ENCODE results near the gene ITM2C.

Gene ITM2C

DNA sequence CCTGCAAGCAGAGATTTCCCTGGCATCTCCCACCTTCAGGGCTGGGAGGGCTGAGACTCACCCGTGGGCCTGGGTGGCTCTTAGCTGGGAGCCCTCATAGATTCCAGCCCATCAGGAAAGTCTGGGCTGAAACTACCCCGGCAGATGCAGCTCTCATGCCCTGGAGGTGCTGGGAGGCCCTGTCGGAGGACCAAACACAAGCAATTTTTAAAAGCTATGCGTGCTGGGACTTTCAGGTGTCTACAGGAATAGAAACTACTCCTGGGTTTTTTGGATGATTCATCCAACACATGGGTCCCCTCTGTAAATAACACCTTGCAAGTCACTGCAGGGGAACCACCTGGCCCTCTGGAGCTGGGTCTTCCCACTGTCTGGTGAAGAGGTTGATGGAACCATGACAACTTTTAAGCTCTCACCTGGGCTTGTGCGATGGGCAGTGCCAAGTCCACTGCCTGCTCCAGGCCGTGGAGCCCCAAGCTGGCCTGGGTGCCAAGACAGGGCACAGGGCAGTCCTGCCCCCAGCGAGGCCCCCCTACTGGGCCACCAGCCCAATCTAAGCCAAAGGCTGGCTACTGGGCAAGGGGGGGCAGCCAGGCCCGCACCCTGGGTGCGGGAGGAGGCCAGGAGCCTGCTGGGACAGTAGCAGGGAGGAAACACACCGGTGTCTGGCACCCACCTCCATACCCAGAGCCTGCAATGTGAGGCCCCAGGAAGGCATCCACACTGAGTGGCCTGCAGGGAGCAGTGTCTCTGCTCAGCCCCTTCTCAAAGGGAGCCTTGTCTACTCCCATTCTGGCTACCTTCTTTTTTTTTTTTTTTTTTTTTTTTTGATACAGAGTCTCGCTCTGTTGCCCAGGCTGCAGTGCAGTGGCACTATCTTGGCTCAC is 61.4 kb downstream of the ITM2C start:
- H2BK5ac ChIP-seq (ENCODE audit: low read length) = no peak overlapping the region
- H2BK12ac ChIP-seq (ENCODE audit: low read length) = no peak overlapping the region
- DNase-seq (ENCODE audit: low spot score) = no peak

DNA sequence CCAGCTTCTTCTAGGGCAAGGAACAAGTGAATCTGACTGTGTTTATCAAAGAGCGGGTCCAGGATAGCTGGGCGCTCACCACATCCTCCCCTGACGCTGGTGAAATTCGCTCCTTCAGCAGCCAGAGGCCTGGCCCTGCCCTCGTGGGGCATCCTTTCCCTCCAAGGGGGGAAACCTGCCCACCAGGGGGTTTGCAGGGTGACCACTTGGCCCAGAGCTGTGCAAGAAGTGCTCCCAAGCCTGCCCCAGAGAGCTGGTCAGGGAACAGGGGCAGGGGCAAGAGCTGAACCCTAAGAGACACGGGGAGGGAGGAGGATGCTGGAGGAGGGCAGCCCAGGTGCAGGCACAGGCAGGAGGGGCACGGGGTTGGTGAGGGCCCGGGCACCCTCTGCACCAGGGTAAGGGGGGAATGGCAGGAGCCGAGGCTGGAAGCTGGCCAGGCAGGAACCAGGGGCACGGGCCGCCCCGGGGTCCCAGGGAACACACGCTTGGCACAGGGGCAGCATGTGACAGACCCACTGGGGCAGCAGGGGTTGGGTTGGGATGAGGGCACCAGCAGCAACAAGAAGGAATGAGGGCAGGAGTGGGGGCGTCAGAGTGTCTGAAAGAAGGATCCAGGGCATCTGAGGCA is 63.1 kb downstream of the ITM2C start:
- no peak overlapping the region for H3K4me2 ChIP-seq (ENCODE audit: insufficient read depth, low read length, poor library complexity, severe bottlenecking)
- peak overlapping the region; percentile 60 for H3K23ac ChIP-seq (ENCODE audit: low read depth, low read length, poor library complexity)
- H3K14ac ChIP-seq (ENCODE audit: low read length) = no peak overlapping the region
- H3K9ac ChIP-seq (ENCODE audit: low read depth, low read length, poor library complexity) = no peak overlapping the region
- DNase-seq (ENCODE audit: low spot score) = no peak
- no peak overlapping the region for H3K27ac ChIP-seq (replicated peaks; ENCODE audit: low read length)
- H2BK5ac ChIP-seq (ENCODE audit: low read length) = no peak overlapping the region
- no peak overlapping the region for H4K91ac ChIP-seq (ENCODE audit: low read depth, low read length, poor library complexity)
- peak overlapping the region; percentile 49 for H3K18ac ChIP-seq (ENCODE audit: low read length)
- no peaks in the 10 kb centered on the region for H3K36me3 ChIP-seq (replicated peaks in 1 of 2; ENCODE audit: control insufficient read depth in 2 of 2, insufficient read depth in 2 of 2, low read length in 2 of 2)
- H3K9me3 ChIP-seq (replicated peaks in 1 of 2; ENCODE audit: control insufficient read depth in 2 of 2, insufficient read depth in 1 of 2, low read depth in 1 of 2, low read length in 2 of 2) = no peaks in the 10 kb centered on the region
- H2AFZ ChIP-seq (ENCODE audit: low read length) = peak overlapping the region; percentile 5
- no peaks in the 10 kb centered on the region for H3K79me1 ChIP-seq (ENCODE audit: low read depth, low read length)
- no peak overlapping the region for H3K4ac ChIP-seq (ENCODE audit: low read length)
- WGBS, 2 donors (ENCODE audit: extremely low coverage in 2 of 2, insufficient read length in 2 of 2, insufficient replicate concordance in 1 of 2) = no CpG with 5 or more reads among the region's 14 CpGs
- H2BK12ac ChIP-seq (ENCODE audit: low read length) = no peak overlapping the region
- H2AK5ac ChIP-seq (ENCODE audit: low read depth, low read length) = no peak overlapping the region
- H4K8ac ChIP-seq (ENCODE audit: low read depth, low read length) = no peak overlapping the region
- H2BK15ac ChIP-seq (ENCODE audit: low read length) = no peak overlapping the region
- no peaks in the 10 kb centered on the region for H3K27me3 ChIP-seq (ENCODE audit: control insufficient read depth in 3 of 3, insufficient read depth in 3 of 3, low read depth in 1 of 3, low read length in 3 of 3)
- no peak overlapping the region for H2BK120ac ChIP-seq (ENCODE audit: low read depth, low read length)
- no peak overlapping the region for H3K4me3 ChIP-seq (ENCODE audit: low read length in 2 of 2)
- H3K4me1 ChIP-seq (ENCODE audit: control insufficient read depth in 2 of 2, insufficient read depth in 1 of 2, low read depth in 1 of 2, low read length in 2 of 2) = peaks cover 2 to 3% of the 10 kb centered on the region in 2 donors

More for the DNA sequence above, 61.4 kb downstream of the ITM2C start:
- H4K91ac ChIP-seq (ENCODE audit: low read depth, low read length, poor library complexity) = no peak overlapping the region
- H3K4me2 ChIP-seq (ENCODE audit: insufficient read depth, low read length, poor library complexity, severe bottlenecking) = no peak overlapping the region
- no peaks in the 10 kb centered on the region for H3K36me3 ChIP-seq (replicated peaks in 1 of 2; ENCODE audit: control insufficient read depth in 2 of 2, insufficient read depth in 2 of 2, low read length in 2 of 2)
- no peak overlapping the region for H2BK120ac ChIP-seq (ENCODE audit: low read depth, low read length)
- no peak overlapping the region for H3K4me3 ChIP-seq (ENCODE audit: low read length in 2 of 2)
- H2AK5ac ChIP-seq (ENCODE audit: low read depth, low read length) = no peak overlapping the region
- H3K9me3 ChIP-seq (replicated peaks in 1 of 2; ENCODE audit: control insufficient read depth in 2 of 2, insufficient read depth in 1 of 2, low read depth in 1 of 2, low read length in 2 of 2) = no peaks in the 10 kb centered on the region
- no CpG with 5 or more reads among the region's 11 CpGs for WGBS, 2 donors (ENCODE audit: extremely low coverage in 2 of 2, insufficient read length in 2 of 2, insufficient replicate concordance in 1 of 2)
- H2AFZ ChIP-seq (ENCODE audit: low read length) = peak overlapping the region; percentile 68
- no peak overlapping the region for H3K4ac ChIP-seq (ENCODE audit: low read length)
- H3K27ac ChIP-seq (replicated peaks; ENCODE audit: low read length) = no peak overlapping the region
- no peaks in the 10 kb centered on the region for H3K79me1 ChIP-seq (ENCODE audit: low read depth, low read length)
- H3K14ac ChIP-seq (ENCODE audit: low read length) = no peak overlapping the region
- H3K23ac ChIP-seq (ENCODE audit: low read depth, low read length, poor library complexity) = no peak overlapping the region
- H2BK15ac ChIP-seq (ENCODE audit: low read length) = peak overlapping the region; percentile 5
- no peak overlapping the region for H4K8ac ChIP-seq (ENCODE audit: low read depth, low read length)
- H3K27me3 ChIP-seq (ENCODE audit: control insufficient read depth in 3 of 3, insufficient read depth in 3 of 3, low read depth in 1 of 3, low read length in 3 of 3) = no peaks in the 10 kb centered on the region
- H3K4me1 ChIP-seq (ENCODE audit: control insufficient read depth in 2 of 2, insufficient read depth in 1 of 2, low read depth in 1 of 2, low read length in 2 of 2) = no peaks in the 10 kb centered on the region
- H3K9ac ChIP-seq (ENCODE audit: low read depth, low read length, poor library complexity) = no peak overlapping the region
- H3K18ac ChIP-seq (ENCODE audit: low read length) = peak overlapping the region; percentile 41
